Nephron progenitor cell (in vitro differentiated cells): ENCODE data around the gene PIH1D1.
A peak's percentile ranks its signal among the peaks of the same experiment; 100 is the strongest.

Experiments used
- DNase-seq: peaks from one replicate; pipeline ENCODE4 v3.0.0; 2021
- H3K27ac Mint-ChIP-seq: 2 replicates; pipeline ENCODE4 v1.8.0; 2021; ENCODE audit warnings: mild to moderate bottlenecking, moderate library complexity, mixed read lengths
- H3K27me3 Mint-ChIP-seq: 2 replicates; pipeline ENCODE4 v1.8.0; 2021; ENCODE audit warnings: mild to moderate bottlenecking, low read depth, mixed read lengths; ENCODE audit not compliant: poor library complexity
- H3K36me3 Mint-ChIP-seq: 2 replicates; pipeline ENCODE4 v1.8.0; 2021; ENCODE audit warnings: low read depth, mixed read lengths
- H3K4me1 Mint-ChIP-seq: 2 replicates; pipeline ENCODE4 v1.8.0; 2021; ENCODE audit warnings: mixed read lengths
- H3K4me3 Mint-ChIP-seq: 2 replicates; pipeline ENCODE4 v1.8.0; 2021; ENCODE audit warnings: mild to moderate bottlenecking, moderate library complexity, mixed read lengths
- H3K9me3 Mint-ChIP-seq: 2 replicates; pipeline ENCODE4 v1.8.0; 2021; ENCODE audit warnings: mild to moderate bottlenecking, moderate library complexity, mixed read lengths
- CTCF ChIP-seq: fragments of 200-600 bp; sonication (generic); IDR thresholded peaks from 2 replicates; pipeline ENCODE4 v1.5.0; 2021; ENCODE audit warnings: antibody characterized with exemption

Gene PIH1D1

GRCh38 chr19:49451430-49452181 lies at the start of gene PIH1D1:
Gene PIH1D1, minus strand, starts transcription at chr19:49451814. Its CDS starts 240 bp downstream, at chr19:49451574.
- Mint-ChIP-seq H3K36me3 (peaks cover 45% of the 10 kb centered on the region), H3K27ac (peak within 1 kb of the TSS; percentile 95), H3K27me3 (peaks cover 7% of the 10 kb centered on the region)

GRCh38 chr19:49499030-49499670 lies 47.5 kb upstream of the PIH1D1 start:
- Mint-ChIP-seq H3K4me1 (peaks cover 62% of the 10 kb centered on the region), H3K4me3 (peak overlapping the region; percentile 99), H3K9me3 (peaks cover 7% of the 10 kb centered on the region), H3K27ac (peak overlapping the region; percentile 92), H3K36me3 (peaks cover 28% of the 10 kb centered on the region), H3K27me3 (peaks cover 10% of the 10 kb centered on the region)
- TF ChIP-seq CTCF = no peak
- DNase-seq = no peak

More at GRCh38 chr19:49451430-49452181, at the start of gene PIH1D1:
- Mint-ChIP-seq H3K4me3 (peak within 1 kb of the TSS; percentile 96), H3K4me1 (peaks cover 50% of the 10 kb centered on the region), H3K9me3 (no peaks in the 10 kb centered on the region)
- TF ChIP-seq CTCF = no peak
- peak; percentile 92 for DNase-seq

- Mint-ChIP-seq H3K27me3 (peaks cover 10% of the 10 kb centered on the region), H3K27ac (peak overlapping the region; percentile 92), H3K36me3 (peaks cover 31% of the 10 kb centered on the region), H3K4me3 (peak overlapping the region; percentile 99), H3K9me3 (peaks cover 7% of the 10 kb centered on the region), H3K4me1 (peaks cover 60% of the 10 kb centered on the region)
- no peak for DNase-seq
- no peak for TF ChIP-seq CTCF
These were observed 46.9 kb upstream of the PIH1D1 start for GRCh38 chr19:49498475-49498874.

GRCh38 chr19:49497789-49498103 lies 46.1 kb upstream of the PIH1D1 start:
- Mint-ChIP-seq H3K9me3 (peaks cover 7% of the 10 kb centered on the region), H3K4me3 (peak overlapping the region; percentile 99), H3K4me1 (peaks cover 53% of the 10 kb centered on the region), H3K27me3 (peaks cover 10% of the 10 kb centered on the region), H3K36me3 (peaks cover 38% of the 10 kb centered on the region), H3K27ac (peak overlapping the region; percentile 42)
- no peak for DNase-seq
- no peak for TF ChIP-seq CTCF

- DNase-seq = no peak
- H3K9me3 Mint-ChIP-seq = peaks cover 7% of the 10 kb centered on the region
- H3K4me3 Mint-ChIP-seq = peak overlapping the region; percentile 99
- peak overlapping the region; percentile 99 for H3K27ac Mint-ChIP-seq
- TF ChIP-seq CTCF = no peak
- peaks cover 49% of the 10 kb centered on the region for H3K4me1 Mint-ChIP-seq
- peaks cover 10% of the 10 kb centered on the region for H3K27me3 Mint-ChIP-seq
- H3K36me3 Mint-ChIP-seq = peaks cover 43% of the 10 kb centered on the region
These were observed 45.6 kb upstream of the PIH1D1 start for GRCh38 chr19:49497047-49497788.
